NCI-H774 (cell line): ENCODE results near the gene OLIG2.
A peak's percentile ranks its signal among the peaks of the same experiment; 100 is the strongest.

Experiments
- DNase-seq: peaks from one replicate; lab custom pipeline; 2025; lab: John Stamatoyannopoulos, UW

The OLIG2 gene

DNA sequence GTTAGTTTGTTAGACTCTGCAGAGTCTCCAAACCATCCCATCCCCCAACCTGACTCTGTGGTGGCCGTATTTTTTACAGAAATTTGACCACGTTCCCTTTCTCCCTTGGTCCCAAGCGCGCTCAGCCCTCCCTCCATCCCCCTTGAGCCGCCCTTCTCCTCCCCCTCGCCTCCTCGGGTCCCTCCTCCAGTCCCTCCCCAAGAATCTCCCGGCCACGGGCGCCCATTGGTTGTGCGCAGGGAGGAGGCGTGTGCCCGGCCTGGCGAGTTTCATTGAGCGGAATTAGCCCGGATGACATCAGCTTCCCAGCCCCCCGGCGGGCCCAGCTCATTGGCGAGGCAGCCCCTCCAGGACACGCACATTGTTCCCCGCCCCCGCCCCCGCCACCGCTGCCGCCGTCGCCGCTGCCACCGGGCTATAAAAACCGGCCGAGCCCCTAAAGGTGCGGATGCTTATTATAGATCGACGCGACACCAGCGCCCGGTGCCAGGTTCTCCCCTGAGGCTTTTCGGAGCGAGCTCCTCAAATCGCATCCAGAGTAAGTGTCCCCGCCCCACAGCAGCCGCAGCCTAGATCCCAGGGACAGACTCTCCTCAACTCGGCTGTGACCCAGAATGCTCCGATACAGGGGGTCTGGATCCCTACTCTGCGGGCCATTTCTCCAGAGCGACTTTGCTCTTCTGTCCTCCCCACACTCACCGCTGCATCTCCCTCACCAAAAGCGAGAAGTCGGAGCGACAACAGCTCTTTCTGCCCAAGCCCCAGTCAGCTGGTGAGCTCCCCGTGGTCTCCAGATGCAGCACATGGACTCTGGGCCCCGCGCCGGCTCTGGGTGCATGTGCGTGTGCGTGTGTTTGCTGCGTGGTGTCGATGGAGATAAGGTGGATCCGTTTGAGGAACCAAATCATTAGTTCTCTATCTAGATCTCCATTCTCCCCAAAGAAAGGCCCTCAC lies at the start of gene OLIG2:
Gene OLIG2 (plus strand): TSS at position 447 of the 954 bp plus-strand sequence. CDS start 928 bp downstream, outside the sequence.
- peak; percentile 66 for DNase-seq

DNA sequence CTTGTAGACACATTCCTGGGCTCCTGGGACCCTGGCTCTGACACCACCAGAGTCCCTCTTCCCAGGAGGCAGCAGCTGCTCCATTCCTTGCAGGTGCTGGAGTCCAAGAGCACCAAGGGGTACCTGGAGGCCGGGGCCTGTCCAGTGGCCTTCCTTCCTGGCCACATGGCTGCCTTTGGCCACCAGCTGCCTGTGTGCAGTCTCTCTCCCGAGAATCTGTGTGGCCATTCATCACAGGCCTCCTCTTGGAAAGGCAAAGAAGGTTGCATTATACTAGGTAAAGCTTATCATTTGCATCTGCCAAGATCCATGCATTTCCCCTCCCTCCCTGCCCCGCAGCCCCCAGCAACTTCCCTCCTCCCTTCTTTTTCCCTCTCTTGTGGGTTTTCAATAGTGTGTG lies 48.9 kb upstream of the OLIG2 start:
- no peak for DNase-seq

DNA sequence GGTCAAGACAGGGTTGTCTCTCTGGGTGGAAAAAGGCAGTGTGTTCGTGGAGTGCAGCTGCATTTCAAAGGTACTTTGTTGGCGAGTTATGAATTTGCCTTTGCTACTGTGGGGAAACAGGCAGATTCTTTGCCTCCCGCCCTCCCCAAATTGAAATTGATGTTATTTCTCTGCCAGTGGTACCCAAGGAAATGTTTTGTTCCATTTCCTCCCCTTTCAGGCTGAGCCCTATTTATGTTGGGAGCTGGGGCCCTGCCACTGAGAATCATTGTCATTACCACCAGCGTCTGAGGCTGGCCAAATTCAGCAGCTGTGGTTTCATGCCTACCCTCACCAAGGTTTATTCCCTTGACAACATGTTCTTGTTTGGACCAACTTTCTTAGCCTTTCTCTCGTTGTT lies 48.5 kb upstream of the OLIG2 start:
- no peak for DNase-seq

DNA sequence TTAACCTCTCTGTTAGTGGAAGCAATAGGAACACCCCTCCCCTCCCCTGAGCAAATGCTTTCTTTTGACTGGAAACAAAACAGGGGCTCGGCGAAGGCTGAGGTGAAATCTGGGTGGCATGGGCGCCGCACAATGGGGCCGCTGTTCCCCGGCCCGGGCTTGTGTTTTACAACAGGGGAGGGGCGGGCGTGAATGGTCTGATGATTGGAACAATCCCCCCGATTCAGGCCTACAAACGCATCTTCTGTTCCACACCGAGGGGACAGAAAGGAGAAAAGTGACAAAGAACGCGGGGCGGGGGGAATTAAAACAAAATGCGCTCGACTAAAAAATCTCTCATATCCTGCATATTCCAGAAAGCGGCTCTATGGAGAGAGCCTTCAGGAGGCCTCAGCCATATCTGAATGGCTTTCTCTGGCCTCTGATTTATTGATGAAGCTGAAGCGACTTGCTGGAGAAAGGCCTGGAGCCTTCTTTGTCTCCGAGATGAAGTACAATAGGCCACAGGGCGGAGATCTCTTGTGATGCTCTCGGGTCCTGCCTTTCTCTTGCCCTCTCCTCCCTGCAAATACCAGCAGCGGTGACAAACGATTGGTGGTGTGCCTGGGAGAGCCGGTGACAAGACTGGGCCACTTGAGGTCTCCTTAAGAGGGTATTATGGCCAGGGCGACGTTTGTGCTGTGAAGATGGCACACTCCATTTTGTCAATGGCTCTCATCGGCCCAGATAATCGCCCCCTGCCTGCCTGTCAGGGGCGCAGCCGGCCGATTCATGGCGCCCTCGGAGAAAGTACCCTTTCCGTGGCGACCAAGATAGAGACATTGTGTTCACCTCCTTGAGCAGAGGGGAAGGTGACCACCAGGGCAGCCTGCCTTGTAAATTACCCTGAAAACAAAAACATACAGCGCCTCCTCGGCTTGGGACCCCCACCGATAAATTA lies 47.1 kb upstream of the OLIG2 start:
- no peak for DNase-seq

DNA sequence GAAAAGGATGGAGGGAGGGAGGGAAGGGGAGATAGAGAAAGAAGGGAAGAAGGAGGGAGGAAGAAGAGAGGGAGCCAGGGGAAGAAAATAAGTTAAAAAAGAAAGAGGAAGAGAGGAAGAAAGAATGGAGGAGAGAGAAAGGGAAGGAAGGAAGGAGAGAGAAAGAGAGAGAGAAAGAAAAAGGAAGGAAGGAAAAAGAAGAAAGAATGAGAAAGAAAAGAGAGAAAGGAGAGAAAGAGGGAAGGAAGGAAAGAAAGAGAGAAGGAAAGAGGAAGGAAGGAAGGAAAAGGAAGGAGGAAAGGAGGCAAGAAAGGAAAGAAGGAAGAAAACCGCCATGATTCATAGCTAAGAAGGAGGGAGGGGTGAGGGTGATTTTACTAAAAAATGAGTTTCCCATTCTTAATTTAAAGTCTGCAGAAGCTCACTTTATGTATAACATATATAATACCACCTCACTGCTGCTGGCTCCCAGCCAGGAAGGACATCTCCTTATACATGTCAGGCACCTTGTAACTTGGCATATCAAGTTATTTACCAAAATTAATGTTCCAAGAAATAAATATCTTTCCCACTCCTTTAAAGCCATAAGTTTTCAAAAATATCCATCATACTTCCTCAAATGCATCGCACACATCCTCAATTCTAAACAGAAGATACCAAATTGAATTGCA lies 46.0 kb upstream of the OLIG2 start:
- no peak for DNase-seq

DNA sequence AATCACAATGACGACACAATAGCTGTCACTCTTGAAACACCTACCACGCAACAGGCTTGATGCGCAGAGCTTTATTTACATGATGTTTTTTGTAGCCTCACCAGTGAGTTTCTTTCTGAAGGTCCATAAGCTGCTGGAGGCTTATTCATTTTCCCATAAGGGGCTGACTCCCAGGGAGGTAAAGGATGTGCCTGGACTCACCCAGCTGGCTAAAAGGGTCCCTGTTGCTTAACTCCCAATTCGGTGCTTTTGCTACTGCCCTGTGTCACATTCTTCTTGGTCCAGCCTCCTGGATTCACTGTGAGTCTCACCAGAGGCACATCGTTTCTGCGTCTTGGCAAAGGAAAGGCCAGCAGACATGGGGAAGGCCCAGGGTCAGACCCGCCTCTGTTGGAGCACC lies 44.6 kb upstream of the OLIG2 start:
- DNase-seq: no peak

DNA sequence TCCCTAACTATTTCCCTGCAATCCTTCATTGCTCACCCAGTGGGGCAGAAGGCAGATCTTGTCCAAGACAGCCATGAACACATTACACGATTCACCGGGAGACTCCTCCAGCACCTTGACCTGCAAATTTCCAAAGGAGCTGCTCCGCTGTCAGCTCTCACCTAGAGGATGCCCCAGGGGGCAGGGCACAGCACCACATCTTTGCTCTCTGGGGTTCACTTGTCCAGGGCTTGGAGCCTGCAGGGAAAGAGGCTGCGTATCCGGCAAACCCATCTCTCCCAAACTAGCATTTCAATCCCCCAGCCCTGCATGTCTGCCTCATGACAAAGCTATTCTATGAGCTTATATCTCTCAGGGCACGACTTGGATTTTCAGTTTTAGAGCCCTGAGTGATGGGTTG lies 35.1 kb upstream of the OLIG2 start:
- no peak for DNase-seq

DNA sequence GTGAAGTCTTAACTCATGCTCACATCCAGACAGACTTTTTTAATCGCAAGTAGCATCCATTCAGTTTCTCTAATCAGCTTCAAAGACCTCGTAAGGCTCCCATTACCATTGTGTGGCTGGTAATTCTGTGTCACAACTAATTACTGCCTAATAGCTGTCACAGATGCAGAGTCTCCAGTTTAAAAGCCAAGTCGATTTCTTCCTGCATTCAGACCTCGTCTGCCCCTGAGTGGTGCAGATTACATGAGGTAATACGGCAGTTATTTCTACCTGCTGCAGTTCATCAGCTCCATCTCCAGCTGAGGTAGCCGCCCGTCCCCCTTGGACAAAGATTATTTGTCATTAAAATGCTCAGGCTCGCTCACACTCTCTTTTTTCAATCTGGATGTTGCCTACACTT lies 34.4 kb upstream of the OLIG2 start:
- DNase-seq: no peak

DNA sequence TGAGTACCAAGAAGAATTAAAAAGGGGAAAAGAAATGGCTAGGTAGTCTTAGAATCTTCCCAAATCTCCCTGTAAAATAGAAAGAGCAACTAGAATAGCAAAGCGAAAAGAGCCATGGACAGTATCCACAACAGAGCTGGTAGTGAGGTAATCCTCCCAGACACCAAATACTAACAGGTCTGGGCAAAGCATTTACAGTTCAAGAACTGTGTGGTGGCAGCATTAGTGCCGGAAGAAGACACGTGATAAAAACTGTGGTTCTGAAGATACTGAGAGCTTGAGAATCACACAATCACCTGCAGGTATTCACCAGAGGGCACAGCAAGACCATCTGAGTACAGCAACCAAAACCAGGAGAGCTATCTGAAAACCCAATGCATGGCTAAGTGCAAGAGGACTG lies 31.8 kb upstream of the OLIG2 start:
- DNase-seq: no peak

DNA sequence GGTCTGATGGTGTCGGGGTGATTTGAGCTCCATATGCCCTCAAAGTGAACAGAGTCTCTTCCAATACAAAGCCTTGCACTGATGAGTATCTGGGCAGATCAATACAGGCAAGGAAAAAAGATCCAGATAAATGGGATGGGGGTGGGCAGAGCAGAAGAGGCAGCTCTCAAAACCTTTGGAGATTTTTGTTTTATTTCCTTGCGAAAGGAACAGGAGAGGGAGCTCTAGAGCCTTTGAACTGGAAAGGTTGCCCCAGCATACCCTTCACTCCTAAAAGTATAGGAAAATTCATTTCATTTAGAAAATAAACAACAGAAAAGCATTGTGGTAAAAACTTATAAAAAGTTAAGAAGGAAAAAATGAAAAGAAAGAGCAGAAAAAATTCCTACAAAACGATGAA lies 31.4 kb upstream of the OLIG2 start:
- no peak for DNase-seq

DNA sequence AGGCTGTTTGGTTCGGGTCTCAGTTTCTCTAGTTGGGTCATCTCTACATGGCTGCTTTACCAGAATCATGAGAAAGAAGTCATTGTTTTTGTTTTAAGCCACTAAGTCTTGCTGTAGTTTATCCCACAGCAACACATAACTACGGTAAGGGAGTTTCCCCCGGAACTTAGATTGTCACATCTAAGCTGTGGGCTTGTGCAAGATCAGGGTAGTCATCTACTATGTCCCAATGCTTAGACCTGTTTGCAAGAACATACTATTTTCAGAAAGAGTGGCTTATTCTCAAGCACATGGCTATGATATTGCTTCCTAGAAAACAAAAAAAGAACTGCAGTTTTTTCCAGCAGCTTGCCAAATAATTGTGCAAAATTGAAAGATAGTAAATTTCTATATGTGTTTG lies 18.0 kb upstream of the OLIG2 start:
- no peak for DNase-seq

DNA sequence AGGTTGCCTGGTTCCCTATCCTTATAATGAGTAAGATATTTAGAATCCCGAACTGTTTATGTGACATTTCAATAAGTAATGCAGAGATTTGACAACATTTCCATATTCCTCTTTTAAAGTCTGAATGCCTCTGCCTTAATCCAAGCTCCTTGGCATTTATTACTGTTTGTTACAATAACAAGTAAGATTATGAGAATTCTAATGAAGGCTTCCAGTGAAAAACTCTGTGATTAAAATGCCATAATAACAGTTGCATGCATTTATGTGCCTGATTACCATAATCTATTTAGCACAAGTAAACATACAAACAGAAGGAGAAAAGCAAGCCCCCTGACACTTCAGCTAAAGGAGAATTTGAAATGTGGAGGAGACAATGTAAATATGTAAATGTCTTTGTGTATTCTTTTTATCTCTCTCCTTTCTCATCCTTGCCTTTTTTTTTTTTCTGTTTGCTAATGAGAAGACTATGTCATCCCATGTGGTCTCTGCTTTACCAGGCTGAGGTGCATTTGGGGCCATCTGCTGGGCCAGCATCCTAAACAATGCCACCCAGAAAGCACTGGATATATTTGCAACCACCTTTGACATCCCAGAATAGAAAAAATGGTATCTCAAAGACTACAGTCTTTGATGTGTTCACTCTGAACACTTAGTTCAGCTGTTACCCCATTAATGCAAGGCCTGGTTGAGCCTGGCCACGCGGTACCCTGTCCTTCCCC lies 17.2 kb upstream of the OLIG2 start:
- no peak for DNase-seq

DNA sequence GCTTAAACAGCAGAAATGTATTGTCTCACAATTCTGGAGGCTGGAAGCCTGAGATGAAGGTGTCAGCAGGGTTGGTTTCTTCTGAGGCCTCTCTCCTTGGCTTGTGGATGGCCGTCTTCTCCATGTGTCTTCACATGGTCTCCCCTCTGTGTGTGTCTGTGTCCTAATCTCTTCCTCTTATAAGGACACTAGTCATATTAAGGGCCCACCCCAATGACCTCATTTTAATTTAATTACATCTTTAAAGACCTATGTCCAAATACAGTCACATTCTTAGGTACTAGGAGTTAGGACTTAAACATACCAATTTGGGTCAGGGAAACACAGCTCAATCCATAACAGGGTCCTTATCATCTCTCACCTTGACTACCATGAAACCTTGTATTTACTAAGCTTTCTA lies 14.8 kb upstream of the OLIG2 start:
- DNase-seq: no peak

DNA sequence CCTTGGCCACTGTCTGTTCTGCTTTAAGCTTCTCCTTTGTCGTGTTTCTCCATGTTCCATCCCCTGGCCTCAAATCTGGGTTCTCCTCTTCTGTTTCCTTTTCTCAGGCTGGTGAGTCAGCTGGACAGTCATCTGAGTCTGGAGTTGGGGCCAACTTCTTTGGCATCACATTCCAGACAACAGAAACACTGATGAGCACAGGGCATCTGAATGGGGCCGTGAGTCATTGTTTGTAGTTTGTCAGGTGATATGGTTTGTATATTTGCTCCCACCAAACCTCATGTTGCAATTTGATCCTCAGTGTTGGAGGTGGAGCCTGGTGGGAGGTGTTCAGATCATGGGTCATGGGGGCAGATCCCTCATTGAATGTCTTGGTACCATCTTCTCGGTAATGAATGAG lies 14.3 kb upstream of the OLIG2 start:
- no peak for DNase-seq

DNA sequence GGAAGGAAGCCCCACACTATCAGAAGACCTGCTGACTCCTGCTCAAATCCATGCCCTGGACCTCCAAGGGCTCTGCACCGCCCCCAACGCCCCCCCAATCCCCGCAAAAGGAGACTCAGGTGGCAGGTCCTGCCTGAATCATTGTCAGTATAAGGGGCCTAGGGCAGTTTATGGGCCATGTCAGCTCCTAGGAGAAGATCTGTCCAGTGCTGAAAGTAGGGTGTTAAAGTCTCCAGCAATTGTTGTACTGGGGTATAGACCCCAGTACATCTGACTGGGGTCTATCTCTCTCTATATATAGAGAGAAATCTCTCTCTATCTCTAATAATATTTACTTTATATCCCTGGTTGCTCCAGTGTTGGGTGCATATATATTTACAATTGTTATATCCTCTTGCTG lies 12.1 kb upstream of the OLIG2 start:
- no peak for DNase-seq

DNA sequence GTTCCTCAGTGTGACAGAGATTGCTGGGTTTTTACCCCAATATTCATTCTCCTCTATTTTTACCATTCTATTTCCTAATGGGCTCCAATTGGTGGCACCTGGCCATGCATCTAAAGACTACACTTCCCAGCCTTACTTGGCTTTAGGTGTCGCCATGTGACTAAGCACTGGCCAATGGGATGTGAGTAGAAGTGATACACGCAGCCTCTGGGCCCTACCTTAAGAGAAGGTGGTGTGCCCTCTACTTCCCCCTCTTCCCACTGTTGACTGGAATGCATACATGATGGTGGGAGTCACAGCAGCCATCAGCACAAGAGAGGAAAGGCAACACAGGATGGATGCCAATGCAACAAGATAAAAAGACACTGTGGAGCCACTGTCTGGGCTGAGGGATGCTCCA lies 11.4 kb upstream of the OLIG2 start:
- no peak for DNase-seq

DNA sequence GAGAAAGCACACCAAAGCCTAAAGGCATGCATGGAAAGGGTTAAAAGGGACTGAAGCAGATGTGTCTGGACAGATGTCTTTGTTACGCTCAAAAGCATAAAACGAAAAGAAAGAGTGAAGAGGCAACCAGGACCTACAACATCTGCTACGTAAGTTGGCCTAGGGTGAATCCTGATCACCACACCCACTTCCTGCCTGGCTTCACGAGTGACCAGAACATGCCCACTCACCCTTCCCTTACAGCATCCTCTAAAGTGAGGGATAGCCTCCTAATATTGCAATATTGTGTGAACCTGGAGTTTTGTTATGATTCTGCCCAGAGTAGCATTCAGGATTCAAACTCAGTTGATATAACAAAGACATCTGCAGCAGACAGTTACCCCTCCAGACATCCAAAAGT lies 10.6 kb upstream of the OLIG2 start:
- DNase-seq: no peak

DNA sequence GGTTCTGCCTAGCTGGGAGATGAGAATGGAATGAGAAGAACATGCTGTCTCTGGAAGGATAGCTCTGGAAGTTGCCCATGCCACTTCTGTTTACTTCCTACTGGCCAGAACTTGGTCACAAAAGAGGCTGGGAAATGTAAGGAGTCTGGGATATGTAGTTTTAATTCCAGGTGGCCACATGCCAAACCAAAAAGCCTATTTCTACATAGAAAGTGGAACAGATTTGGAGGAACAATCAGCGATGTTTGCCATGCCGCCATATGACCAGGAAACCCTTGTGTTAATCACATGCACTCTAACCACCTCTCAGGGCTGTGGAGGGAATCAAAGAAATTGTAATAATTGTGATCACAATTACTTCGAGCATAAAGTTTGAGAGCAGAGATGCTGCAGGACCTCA lies 10.0 kb upstream of the OLIG2 start:
- DNase-seq: no peak

DNA sequence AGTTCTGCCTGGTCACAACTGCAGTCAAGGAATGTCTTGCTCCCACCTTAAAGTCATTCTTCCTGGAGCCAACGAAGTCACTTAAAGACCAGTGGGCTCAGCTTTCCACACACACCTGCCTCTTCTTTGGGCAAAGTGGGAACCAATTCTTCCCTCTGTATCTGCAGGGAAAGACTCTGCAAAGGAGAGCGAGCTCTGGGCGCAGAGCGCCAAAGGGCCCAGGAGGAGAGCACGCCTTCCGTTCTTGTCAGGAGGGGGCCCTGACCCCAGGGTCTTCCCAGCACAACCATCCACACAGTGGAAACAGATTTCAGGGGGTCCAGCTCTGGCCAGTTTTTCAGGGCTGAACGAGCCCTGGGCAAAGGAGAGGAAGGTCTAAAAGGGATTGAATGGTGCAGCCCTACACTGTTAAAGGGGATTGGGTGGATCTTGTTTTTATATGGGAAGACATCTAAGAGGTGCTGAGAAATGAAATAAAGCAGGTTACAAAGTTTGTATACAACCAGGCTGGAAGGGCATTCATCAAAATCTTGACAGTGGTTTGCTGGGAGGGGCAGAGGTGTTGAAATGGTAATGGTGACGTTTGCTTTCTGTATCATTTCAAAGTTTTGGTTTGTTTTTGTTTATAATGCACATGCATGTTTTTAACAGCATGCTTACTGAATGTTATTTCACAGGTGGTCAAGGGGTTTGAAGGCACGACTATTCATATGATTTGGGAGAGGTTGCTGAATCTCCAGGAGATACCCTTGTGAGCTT lies 6.8 kb upstream of the OLIG2 start:
- no peak for DNase-seq

DNA sequence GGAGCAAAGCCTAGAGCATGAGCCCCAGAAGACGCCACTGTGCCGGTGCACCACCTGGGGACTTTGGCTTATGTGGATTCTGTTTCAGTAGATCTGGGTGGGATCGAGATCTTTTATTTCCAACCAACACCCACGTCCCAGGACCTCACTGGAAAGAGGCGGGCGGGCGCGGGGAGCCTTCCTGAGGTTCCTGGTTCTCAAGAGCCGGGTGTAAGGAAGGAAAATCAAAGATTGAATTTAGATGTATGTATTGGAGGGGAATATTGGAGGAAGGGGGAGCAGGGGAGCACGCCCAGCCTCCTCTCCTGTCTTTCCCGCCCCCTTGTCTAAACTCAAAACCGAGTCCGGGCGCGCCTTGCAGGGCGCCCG lies 6.2 kb upstream of the OLIG2 start:
- DNase-seq: no peak
